ENCODE data around the gene CLSTN3. TPM values are rescaled to one million over a fixed set of nuclear protein-coding genes. Genes with fewer than 3 reads are reported as not detected.

CLSTN3 gene
- total and polyA plus RNA-seq, 7 experiments from 2014 or later, result 1.1 to 76.3 (median 25.5) TPM

- H3K4me3 ChIP-seq (ENCODE audit: low read length), result peak overlapping the region; percentile 89
Measured at GRCh38 chr12:7188562-7189397, 58.6 kb downstream of the CLSTN3 start.

DNA sequence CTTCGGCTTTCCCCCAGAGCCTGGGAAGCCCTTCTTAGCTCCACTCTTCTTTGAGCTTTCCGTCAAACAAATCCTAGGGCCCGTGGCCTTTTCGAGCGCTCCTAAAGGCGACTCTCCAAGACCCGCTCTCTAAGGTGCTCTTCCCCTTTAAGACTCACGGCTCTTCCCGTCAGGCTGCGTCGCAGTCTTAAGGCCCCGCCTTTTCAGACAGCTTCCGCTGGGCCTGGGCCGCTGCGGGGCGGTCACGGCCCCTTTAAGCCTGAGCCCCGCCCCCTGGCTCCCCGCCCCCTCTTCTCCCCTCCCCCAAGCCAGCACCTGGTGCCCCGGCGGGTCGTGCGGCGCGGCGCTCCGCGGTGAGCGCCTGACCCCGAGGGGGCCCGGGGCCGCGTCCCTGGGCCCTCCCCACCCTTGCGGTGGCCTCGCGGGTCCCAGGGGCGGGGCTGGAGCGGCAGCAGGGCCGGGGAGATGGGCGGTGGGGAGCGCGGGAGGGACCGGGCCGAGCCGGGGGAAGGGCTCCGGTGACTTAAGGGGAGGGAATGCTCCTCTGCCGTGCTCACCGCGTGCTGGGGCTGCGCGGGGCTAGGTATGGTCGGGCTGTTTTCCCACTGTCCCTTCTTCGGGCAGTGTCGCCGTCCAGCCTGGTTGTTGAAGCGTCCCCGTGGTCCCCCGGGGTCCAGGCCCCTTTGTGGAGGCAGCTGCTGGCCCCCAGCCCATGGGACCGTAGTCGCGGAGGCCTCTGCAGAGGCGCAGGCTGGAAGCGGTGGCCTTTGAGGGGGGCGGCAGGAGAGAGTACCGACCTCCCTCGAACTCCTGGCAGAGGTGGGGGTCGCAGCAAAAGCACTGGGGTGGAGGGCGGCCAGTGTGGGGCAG is 59.5 kb downstream of the CLSTN3 start, which contains the start of gene PEX5:
TSS of gene PEX5 (plus strand) at position 289 of the 870 bp plus-strand sequence. CDS start 692 bp downstream, outside the sequence.
- peaks cover 0 to 20% (median 0%) of the 10 kb centered on the region in 3 experiments for H3K36me3 ChIP-seq (ENCODE audit: control insufficient read depth in 2 of 3, insufficient read depth in 3 of 3, low read length in 3 of 3)
- CTCF ChIA-PET, result interaction anchor here (0.7 to 1.3 kb wide), 6 partner anchors 10 to 83 kb away, joined by 3 to 6 read pairs (median 4); no protein-coding TSS in a partner anchor
- H3K4me1 ChIP-seq (ENCODE audit: control insufficient read depth in 2 of 2, insufficient read depth in 2 of 2, low read length in 2 of 2), result peaks cover 10 to 28% of the 10 kb centered on the region in 2 donors
- H3K4me3 ChIP-seq (ENCODE audit: low read length), result peak within 1 kb of the TSS; percentile 89
- Mint-ChIP-seq H3K4me3 (peak within 1 kb of the TSS; percentile 92 to 99 (median 97)), H3K36me3 (peaks cover 0 to 16% (median 10%) of the 10 kb centered on the region in 5 donors), H3K4me1 (peaks cover 22 to 56% (median 46%) of the 10 kb centered on the region in 7 donors), H3K27ac (peak within 1 kb of the TSS; percentile 93 to 99 (median 98)), H3K9me3 (no peaks in the 10 kb centered on the region), H3K27me3 (no peaks in the 10 kb centered on the region)
- intact Hi-C loops (cut with micrococcal nuclease), result loop anchor here (1.0 to 5.0 kb wide), 16 partner anchors 59 to 1508 kb away; partner anchors contain the start of genes LPCAT3 (in 2 of the 2), NECAP1 (in 2 of the 2), CDCA3 (in 1 of the 2) and CLSTN3 (in 1 of the 2)
- peak within 1 kb of the TSS; percentile 92 for H3K27ac ChIP-seq (ENCODE audit: low read depth, low read length)
- H3K27me3 ChIP-seq (ENCODE audit: control insufficient read depth in 2 of 2, insufficient read depth in 2 of 2, low read length in 2 of 2), result no peaks in the 10 kb centered on the region
- ATAC-seq (peak; percentile 97), DNase-seq (peak; percentile 64 to 85 (median 82))
- POLR2A ChIA-PET, result interaction anchor here (1.2 to 1.4 kb wide), 3 partner anchors 317 to 744 kb away, joined by 3 to 5 read pairs (median 3); partner anchors contain the start of gene SPSB2
- no peaks in the 10 kb centered on the region for H3K9me3 ChIP-seq (ENCODE audit: control insufficient read depth in 2 of 3, low read length in 3 of 3)

More at GRCh38 chr12:7188562-7189397, 58.6 kb downstream of the CLSTN3 start:
- Mint-ChIP-seq H3K4me3 (peak overlapping the region; percentile 92 to 99 (median 97)), H3K4me1 (peaks cover 18 to 48% (median 40%) of the 10 kb centered on the region in 7 donors), H3K9me3 (no peaks in the 10 kb centered on the region), H3K27me3 (no peaks in the 10 kb centered on the region), H3K36me3 (peaks cover 0 to 12% (median 8%) of the 10 kb centered on the region in 5 donors), H3K27ac (peak overlapping the region; percentile 93 to 99 (median 98))
- intact Hi-C loops (cut with micrococcal nuclease), result loop anchor here (1.0 to 5.0 kb wide), 19 partner anchors 26 to 1509 kb away; partner anchors contain the start of genes LPCAT3 (in 2 of the 2), NECAP1 (in 2 of the 2), CDCA3 (in 1 of the 2) and CLSTN3 (in 1 of the 2)
- ChIA-PET CTCF (interaction anchor here (0.7 to 1.3 kb wide), 6 partner anchors 9 to 82 kb away, joined by 3 to 6 read pairs (median 4); no protein-coding TSS in a partner anchor), POLR2A (interaction anchor here (1.2 to 1.4 kb wide), 3 partner anchors 316 to 744 kb away, joined by 3 to 5 read pairs (median 3); partner anchors contain the start of gene SPSB2)
- H3K36me3 ChIP-seq (ENCODE audit: control insufficient read depth in 2 of 3, insufficient read depth in 3 of 3, low read length in 3 of 3), result peaks cover 0 to 20% (median 0%) of the 10 kb centered on the region in 3 experiments
- H3K27ac ChIP-seq (ENCODE audit: low read depth, low read length), result peak overlapping the region; percentile 92
- peak; percentile 34 to 64 (median 58) for DNase-seq
- ATAC-seq, result peak; percentile 40
- H3K27me3 ChIP-seq (ENCODE audit: control insufficient read depth in 2 of 2, insufficient read depth in 2 of 2, low read length in 2 of 2), result no peaks in the 10 kb centered on the region
- H3K4me1 ChIP-seq (ENCODE audit: control insufficient read depth in 2 of 2, insufficient read depth in 2 of 2, low read length in 2 of 2), result peaks cover 10 to 28% of the 10 kb centered on the region in 2 donors
- no peaks in the 10 kb centered on the region for H3K9me3 ChIP-seq (ENCODE audit: control insufficient read depth in 2 of 3, low read length in 3 of 3)

GRCh38 chr12:7190268-7191055 is 60.3 kb downstream of the CLSTN3 start:
- H3K4me1 Mint-ChIP-seq, result peaks cover 29 to 65% (median 53%) of the 10 kb centered on the region in 7 donors
- no peak for ATAC-seq
- peaks cover 0 to 25% (median 15%) of the 10 kb centered on the region in 5 donors for H3K36me3 Mint-ChIP-seq
- Histone ChIP-seq H3K36me3 (ENCODE audit: control insufficient read depth in 2 of 3, insufficient read depth in 3 of 3, low read length in 3 of 3) (peaks cover 0 to 20% (median 5%) of the 10 kb centered on the region in 3 experiments), H3K9me3 (ENCODE audit: control insufficient read depth in 2 of 3, low read length in 3 of 3) (no peaks in the 10 kb centered on the region), H3K27ac (ENCODE audit: low read depth, low read length) (peak overlapping the region; percentile 92), H3K4me1 (ENCODE audit: control insufficient read depth in 2 of 2, insufficient read depth in 2 of 2, low read length in 2 of 2) (peaks cover 10 to 28% of the 10 kb centered on the region in 2 donors), H3K27me3 (ENCODE audit: control insufficient read depth in 2 of 2, insufficient read depth in 2 of 2, low read length in 2 of 2) (no peaks in the 10 kb centered on the region), H3K4me3 (ENCODE audit: low read length) (peak overlapping the region; percentile 89)
- peak overlapping the region; percentile 26 to 99 (median 91) for H3K27ac Mint-ChIP-seq
- peak overlapping the region; percentile 83 to 99 (median 92) for H3K4me3 Mint-ChIP-seq
- intact Hi-C loops (cut with micrococcal nuclease), result no loop called here
- peak in 6 of 9 donors; percentile 1 to 23 (median 16) for DNase-seq
- ChIA-PET POLR2A (interaction anchor here (1.4 kb wide), 1 partner anchor 743 kb away, joined by 3 read pairs; no protein-coding TSS in a partner anchor), CTCF (no interaction called here)
- no peaks in the 10 kb centered on the region for H3K27me3 Mint-ChIP-seq
- H3K9me3 Mint-ChIP-seq, result no peaks in the 10 kb centered on the region

DNA sequence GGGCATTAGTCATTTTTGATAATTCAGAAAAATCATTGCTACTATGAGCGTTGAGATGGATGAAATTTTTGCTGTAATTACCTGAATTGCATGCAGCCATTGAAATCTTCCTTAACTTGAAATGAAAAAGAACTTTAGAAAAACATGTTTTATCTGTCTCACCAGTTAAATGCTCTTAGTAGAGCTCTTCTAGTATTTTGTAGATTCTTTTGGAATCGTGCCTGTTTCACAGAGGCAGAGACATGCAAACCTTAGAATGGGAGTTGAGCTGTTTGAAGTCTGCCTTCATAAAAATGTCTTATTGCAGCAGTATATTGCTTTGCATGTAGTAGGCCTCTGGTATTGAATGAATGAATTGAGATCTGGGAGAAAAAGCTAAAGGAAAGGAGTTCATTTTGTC is 63.5 kb downstream of the CLSTN3 start:
- ATAC-seq (no peak), DNase-seq (no peak)
- Histone ChIP-seq H3K9me3 (ENCODE audit: control insufficient read depth in 2 of 3, low read length in 3 of 3) (no peaks in the 10 kb centered on the region), H3K27me3 (ENCODE audit: control insufficient read depth in 2 of 2, insufficient read depth in 2 of 2, low read length in 2 of 2) (no peaks in the 10 kb centered on the region), H3K36me3 (ENCODE audit: control insufficient read depth in 2 of 3, insufficient read depth in 3 of 3, low read length in 3 of 3) (peaks cover 0 to 27% (median 7%) of the 10 kb centered on the region in 3 experiments), H3K27ac (ENCODE audit: low read depth, low read length) (no peak overlapping the region), H3K4me3 (ENCODE audit: low read length) (no peak overlapping the region), H3K4me1 (ENCODE audit: control insufficient read depth in 2 of 2, insufficient read depth in 2 of 2, low read length in 2 of 2) (peaks cover 8 to 22% of the 10 kb centered on the region in 2 donors)
- H3K4me1 Mint-ChIP-seq, result peaks cover 21 to 60% (median 46%) of the 10 kb centered on the region in 7 donors
- intact Hi-C loops (cut with micrococcal nuclease), result no loop called here
- CTCF ChIA-PET, result no interaction called here
- peaks cover 0 to 38% (median 25%) of the 10 kb centered on the region in 5 donors for H3K36me3 Mint-ChIP-seq
- POLR2A ChIA-PET, result interaction anchor here (0.6 to 2.3 kb wide), 2 partner anchors 447 to 1121 kb away, joined by 3 to 5 read pairs; no protein-coding TSS in a partner anchor
- no peaks in the 10 kb centered on the region for H3K9me3 Mint-ChIP-seq
- H3K4me3 Mint-ChIP-seq, result peak overlapping the region in 1 of 10 donors; percentile 4
- no peaks in the 10 kb centered on the region for H3K27me3 Mint-ChIP-seq
- H3K27ac Mint-ChIP-seq, result peak overlapping the region in 1 of 9 donors; percentile 4

DNA sequence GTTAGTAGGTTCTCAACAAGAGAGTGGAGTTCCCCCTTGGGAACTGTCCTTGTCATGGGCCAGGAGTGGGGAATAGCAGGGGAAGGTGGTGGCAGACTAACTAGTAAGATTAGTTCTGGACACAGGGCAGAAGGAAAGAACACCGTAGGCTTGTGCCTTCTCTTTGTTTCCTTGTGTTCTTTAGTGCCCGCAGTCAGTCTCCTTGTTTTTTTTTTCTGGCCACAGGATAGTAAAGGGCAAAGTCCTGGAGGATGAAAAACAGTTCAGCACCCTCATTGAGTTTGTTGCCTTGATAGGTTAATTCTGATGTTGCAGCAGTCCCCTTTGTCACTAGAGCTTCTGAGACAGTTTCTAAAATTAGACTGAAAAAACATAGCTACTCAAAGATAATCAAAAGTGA is 67.7 kb downstream of the CLSTN3 start:
- H3K27ac ChIP-seq (ENCODE audit: low read depth, low read length), result no peak overlapping the region
- no peak for ATAC-seq
- H3K27me3 Mint-ChIP-seq, result no peaks in the 10 kb centered on the region
- no peaks in the 10 kb centered on the region for H3K27me3 ChIP-seq (ENCODE audit: control insufficient read depth in 2 of 2, insufficient read depth in 2 of 2, low read length in 2 of 2)
- no peaks in the 10 kb centered on the region for H3K9me3 Mint-ChIP-seq
- DNase-seq, result no peak
- peaks cover 9 to 53% (median 37%) of the 10 kb centered on the region in 5 donors for H3K36me3 Mint-ChIP-seq
- no peak overlapping the region for H3K4me3 Mint-ChIP-seq
- H3K27ac Mint-ChIP-seq, result peak overlapping the region in 1 of 9 donors; percentile 43
- H3K4me1 ChIP-seq (ENCODE audit: control insufficient read depth in 2 of 2, insufficient read depth in 2 of 2, low read length in 2 of 2), result no peaks in the 10 kb centered on the region
- H3K36me3 ChIP-seq (ENCODE audit: control insufficient read depth in 2 of 3, insufficient read depth in 3 of 3, low read length in 3 of 3), result peaks cover 0 to 32% (median 7%) of the 10 kb centered on the region in 3 experiments
- H3K9me3 ChIP-seq (ENCODE audit: control insufficient read depth in 2 of 3, low read length in 3 of 3), result no peaks in the 10 kb centered on the region
- intact Hi-C loops (cut with micrococcal nuclease), result no loop called here
- H3K4me1 Mint-ChIP-seq, result peaks cover 3 to 28% (median 21%) of the 10 kb centered on the region in 7 donors
- POLR2A ChIA-PET, result interaction anchor here (0.6 kb wide), 1 partner anchor 669 kb away, joined by 3 read pairs; no protein-coding TSS in a partner anchor
- CTCF ChIA-PET, result no interaction called here
- no peak overlapping the region for H3K4me3 ChIP-seq (ENCODE audit: low read length)

Data from naive thymus-derived CD4-positive, alpha-beta T cell (primary cell).